Measurements from ENCODE around the gene ELP5.

ELP5 gene

GRCh38 chr17:7256766-7257456 lies 4.9 kb downstream of the ELP5 start:
- no peak for DNase-seq (ENCODE audit: low spot score)

GRCh38 chr17:7258731-7259554 lies 6.9 kb downstream of the ELP5 start:
- DNase-seq (ENCODE audit: low spot score) = peak; percentile 85

GRCh38 chr17:7259555-7259889 lies 7.5 kb downstream of the ELP5 start:
- DNase-seq (ENCODE audit: low spot score) = no peak

DNA sequence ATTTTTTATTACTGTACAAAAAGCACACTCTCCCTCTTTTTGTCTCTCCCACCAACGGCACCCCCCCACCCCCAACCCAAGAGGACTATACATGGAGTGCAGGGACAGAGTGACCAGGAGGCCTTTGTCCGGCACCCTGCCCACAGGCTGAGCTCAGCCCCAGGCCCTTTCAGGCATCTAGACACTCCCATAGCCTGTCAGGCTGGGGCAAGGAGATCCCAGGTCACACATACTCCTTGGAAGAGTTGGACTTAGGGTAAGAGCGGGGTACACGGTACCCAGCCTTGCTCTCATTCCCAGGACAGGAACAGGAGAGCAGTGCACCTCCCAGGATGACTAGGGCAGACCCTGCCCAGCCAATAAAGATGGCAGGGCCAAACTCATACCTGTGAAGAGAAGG lies 8.1 kb downstream of the ELP5 start:
- DNase-seq (ENCODE audit: low spot score) = no peak

- DNase-seq (ENCODE audit: low spot score) = peak; percentile 74
Measured at GRCh38 chr17:7260651-7261378, 8.8 kb downstream of the ELP5 start.

DNA sequence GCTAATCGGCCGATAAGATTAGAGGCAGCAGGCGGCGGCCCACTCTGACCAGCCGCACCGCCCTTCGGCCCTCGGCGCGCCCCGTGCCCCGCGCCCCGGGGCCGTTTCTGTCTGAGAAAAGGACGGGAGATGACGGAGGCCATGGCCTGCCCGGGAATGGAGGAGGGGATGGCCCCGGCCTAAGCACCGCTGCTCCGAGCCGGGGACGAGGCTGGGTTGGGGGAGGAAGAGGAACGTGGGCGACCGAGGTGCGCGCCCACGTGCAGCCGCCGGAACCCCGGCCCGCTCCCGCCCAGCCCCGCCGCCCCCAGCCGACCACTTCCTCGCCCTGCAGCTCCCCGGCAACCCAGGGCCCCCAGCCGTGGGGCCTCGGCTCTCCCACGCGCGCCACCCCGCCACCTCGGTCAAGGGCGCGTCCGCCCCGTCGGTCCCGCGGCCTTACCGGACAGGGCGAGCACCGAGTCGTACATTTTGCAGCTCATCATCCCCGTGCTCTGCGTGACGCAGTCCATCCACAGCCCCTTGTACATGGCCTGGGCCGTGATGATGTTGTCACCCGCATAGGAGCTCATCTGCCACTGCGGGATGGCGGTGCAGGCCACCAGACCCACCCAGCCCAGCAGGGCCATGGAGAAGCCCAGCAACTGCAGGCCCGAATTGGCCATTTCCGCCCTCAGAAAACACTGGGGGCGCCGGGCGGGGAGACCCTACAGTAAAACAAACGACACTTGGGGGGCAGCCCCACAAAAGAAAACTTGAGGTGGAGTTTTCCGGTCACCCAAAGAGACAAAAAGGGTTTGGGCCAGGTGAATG lies 9.6 kb downstream of the ELP5 start:
- no peak for DNase-seq (ENCODE audit: low spot score)

- peak; percentile 91 for DNase-seq (ENCODE audit: low spot score)
Measured at GRCh38 chr17:7262192-7262934, 10.3 kb downstream of the ELP5 start, which contains the start of gene CLDN7. CLDN7 (minus strand) TSS chr17:7262478; CDS start chr17:7262043, 435 bp downstream.

DNA sequence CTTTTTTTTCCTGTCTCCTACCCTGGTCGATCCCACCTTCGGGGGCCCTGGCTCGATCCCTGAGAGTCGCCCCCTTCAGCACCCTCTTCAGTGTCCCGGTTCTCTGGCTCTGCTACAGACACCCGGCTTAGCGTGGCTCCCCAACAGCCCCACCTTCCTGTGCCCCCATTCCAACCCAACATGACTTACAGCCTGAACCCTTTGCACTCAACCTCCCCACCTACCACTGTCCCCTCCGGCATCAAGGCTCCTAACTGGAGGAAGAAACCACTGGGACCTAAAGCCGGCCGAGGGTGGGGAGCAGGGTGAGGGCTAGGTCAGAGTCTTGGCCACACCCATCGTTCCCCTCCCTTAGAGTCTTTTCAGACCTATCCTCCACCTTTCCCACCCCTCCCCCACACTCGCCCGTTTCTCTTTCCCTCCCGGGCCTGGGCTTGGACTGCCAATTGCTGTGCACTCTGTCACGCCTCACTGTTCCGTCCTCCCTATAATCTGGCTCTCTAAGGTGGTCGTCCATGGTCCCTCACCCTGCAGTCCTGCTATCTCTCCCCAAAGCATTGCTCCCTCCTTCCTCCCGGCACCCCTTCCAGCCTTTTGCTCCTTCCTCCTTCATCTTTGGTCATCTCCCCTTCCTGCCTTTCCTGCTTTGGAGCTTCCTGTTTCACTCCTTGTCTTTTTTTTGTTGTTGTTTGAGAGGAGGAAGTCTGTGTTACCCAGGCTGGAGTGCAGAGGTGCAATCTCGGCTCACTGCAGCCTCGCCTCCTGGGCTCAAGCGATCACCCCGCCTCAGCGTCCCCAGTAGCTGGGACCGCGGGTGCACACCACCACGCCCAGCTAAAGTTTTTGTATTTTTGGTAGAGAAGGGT lies 11.2 kb downstream of the ELP5 start:
- peak; percentile 74 for DNase-seq (ENCODE audit: low spot score)

- DNase-seq (ENCODE audit: low spot score) = no peak
Measured at GRCh38 chr17:7263801-7264078, 11.7 kb downstream of the ELP5 start.

GRCh38 chr17:7266784-7267183 lies 14.8 kb downstream of the ELP5 start:
- DNase-seq (ENCODE audit: low spot score) = no peak

- no peak for DNase-seq (ENCODE audit: low spot score)
Measured at GRCh38 chr17:7279448-7279847, 27.4 kb downstream of the ELP5 start.

DNA sequence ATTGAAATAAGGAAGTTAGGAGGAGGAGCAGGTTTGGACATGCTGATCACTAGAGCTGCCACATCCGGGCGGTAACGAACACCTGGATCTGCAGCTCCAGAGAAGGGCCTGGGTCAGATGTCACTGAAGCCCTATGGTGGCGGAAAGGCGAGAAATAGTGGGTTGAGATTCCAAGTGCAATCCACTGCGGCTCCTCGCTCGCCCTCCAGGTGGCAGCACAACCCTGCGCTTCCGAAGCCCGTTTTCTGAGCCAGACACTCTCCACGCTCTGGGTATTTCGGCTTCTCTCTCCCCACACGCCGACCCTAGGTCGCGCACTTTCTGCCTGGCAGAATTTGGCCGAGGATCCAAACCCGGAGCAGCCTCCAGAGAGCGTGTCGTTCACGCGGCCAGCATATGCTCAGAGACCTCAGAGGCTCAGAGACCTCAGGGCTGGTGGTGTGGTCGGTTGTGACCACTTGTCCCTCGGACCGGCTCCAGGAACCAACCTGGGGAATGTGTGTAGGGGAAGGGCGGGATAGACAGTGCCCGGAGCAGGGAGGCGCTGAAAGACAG lies 28.6 kb downstream of the ELP5 start:
- peak; percentile 90 for DNase-seq (ENCODE audit: low spot score)

DNA sequence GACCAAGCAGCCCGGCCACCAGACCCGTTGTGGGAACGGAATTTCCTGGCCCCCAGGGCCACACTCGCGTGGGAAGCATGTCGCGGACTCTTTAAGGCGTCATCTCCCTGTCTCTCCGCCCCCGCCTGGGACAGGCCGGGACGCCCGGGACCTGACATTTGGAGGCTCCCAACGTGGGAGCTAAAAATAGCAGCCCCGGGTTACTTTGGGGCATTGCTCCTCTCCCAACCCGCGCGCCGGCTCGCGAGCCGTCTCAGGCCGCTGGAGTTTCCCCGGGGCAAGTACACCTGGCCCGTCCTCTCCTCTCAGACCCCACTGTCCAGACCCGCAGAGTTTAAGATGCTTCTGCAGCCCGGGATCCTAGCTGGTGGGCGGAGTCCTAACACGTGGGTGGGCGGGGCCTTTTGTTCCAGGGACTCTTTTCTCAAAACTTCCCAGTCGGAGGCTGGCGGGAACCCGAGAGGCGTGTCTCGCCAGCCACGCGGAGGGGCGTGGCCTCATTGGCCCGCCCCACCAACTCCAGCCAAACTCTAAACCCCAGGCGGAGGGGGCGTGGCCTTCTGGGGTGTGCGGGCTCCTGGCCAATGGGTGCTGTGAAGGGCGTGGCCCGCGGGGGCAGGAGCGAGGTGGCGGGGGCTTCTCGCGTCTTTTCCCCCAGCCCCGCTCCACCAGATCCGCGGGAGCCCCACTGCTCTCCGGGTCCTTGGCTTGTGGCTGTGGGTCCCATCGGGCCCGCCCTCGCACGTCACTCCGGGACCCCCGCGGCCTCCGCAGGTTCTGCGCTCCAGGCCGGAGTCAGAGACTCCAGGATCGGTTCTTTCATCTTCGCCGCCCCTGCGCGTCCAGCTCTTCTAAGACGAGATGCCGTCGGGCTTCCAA lies 29.3 kb downstream of the ELP5 start, which contains the start of gene SLC2A4:
Gene SLC2A4, plus strand, starts transcription at position 645 of the 879 bp plus-strand sequence. Its CDS starts 217 bp downstream, at position 862.
- peak; percentile 94 for DNase-seq (ENCODE audit: low spot score)

- no peak for DNase-seq (ENCODE audit: low spot score)
Measured at GRCh38 chr17:7281953-7282751, 30.1 kb downstream of the ELP5 start.

- DNase-seq (ENCODE audit: low spot score) = no peak
Measured at GRCh38 chr17:7282752-7283321, 30.8 kb downstream of the ELP5 start.

- no peak for DNase-seq (ENCODE audit: low spot score)
Measured at GRCh38 chr17:7283471-7284216, 31.6 kb downstream of the ELP5 start.

DNA sequence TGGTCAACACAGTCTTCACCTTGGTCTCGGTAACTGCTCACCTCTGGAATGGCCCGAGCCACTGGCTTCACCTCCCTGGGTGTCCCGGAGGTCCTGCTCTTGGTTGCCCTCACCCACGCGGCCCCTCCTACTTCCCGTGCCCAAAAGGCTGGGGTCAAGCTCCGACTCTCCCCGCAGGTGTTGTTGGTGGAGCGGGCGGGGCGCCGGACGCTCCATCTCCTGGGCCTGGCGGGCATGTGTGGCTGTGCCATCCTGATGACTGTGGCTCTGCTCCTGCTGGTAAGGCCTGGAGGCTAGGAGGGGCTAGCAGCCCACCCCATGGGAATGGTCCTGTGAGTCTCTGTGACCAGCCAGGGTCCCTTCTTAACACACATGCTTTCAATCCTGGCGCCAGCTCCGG lies 32.9 kb downstream of the ELP5 start:
- no peak for DNase-seq (ENCODE audit: low spot score)
